GM23338 (cell line): ENCODE data around the gene ESPL1. TPM values are rescaled to one million over a fixed set of nuclear protein-coding genes. Genes with fewer than 3 reads are reported as not detected.
A peak's percentile ranks its signal among the peaks of the same experiment; 100 is the strongest.

Experiments used
- ATAC-seq: fragments of 200-7000 bp; cut with Tn5 transposase; 3 replicates; pipeline ENCODE4 v1.9.1; 2020
- DNase-seq: peaks from one replicate; pipeline ENCODE4 v3.0.0-alpha.2; 2015; ENCODE audit warnings: low spot score
- H2AFZ ChIP-seq: fragments of 200-600 bp; sonication (generic); 2 replicates; pipeline ENCODE4 v1.8.0; 2016; ENCODE audit warnings: antibody characterized with exemption, mild to moderate bottlenecking, moderate library complexity
- H3F3A ChIP-seq: fragments of 200-600 bp; sonication (generic); replicated peaks from 2 replicates; pipeline ENCODE4 v1.8.0; 2017; ENCODE audit warnings: antibody characterized with exemption, mixed run types, low read depth
- H3K27ac ChIP-seq: fragments of 200-600 bp; sonication (generic); 2 replicates; pipeline ENCODE4 v1.6.1; 2016; ENCODE audit warnings: low read depth
- H3K27me3 ChIP-seq: fragments of 200-600 bp; sonication (generic); 2 replicates; pipeline ENCODE4 v1.8.0; 2016; ENCODE audit warnings: mild to moderate bottlenecking, mixed run types, moderate library complexity; ENCODE audit not compliant: insufficient read depth
- H3K36me3 ChIP-seq: fragments of 200-600 bp; sonication (generic); 2 replicates; pipeline ENCODE4 v1.8.0; 2016; ENCODE audit warnings: mild to moderate bottlenecking; ENCODE audit not compliant: insufficient read depth
- H3K4me1 ChIP-seq: fragments of 200-600 bp; sonication (generic); 2 replicates; pipeline ENCODE4 v1.8.0; 2016; ENCODE audit warnings: mild to moderate bottlenecking, moderate library complexity; ENCODE audit not compliant: insufficient read depth
- H3K4me2 ChIP-seq: fragments of 200-600 bp; sonication (generic); 2 replicates; pipeline ENCODE4 v1.7.1; 2017; ENCODE audit warnings: mixed run types
- H3K4me3 ChIP-seq: fragments of 200-600 bp; sonication (generic); 2 replicates; pipeline ENCODE4 v1.6.1; 2016; ENCODE audit warnings: mixed run types
- H3K79me2 ChIP-seq: fragments of 200-600 bp; sonication (generic); replicated peaks from 2 replicates; pipeline ENCODE4 v1.8.0; 2017; ENCODE audit warnings: mild to moderate bottlenecking; ENCODE audit not compliant: insufficient read depth
- H3K9me2 ChIP-seq: fragments of 200-600 bp; sonication (generic); 2 replicates; pipeline ENCODE4 v1.8.0; 2017; ENCODE audit not compliant: insufficient read depth
- H4K20me1 ChIP-seq: fragments of 200-600 bp; sonication (generic); replicated peaks from 2 replicates; pipeline ENCODE4 v1.8.0; 2017; ENCODE audit warnings: mild to moderate bottlenecking; ENCODE audit not compliant: insufficient read depth
- H3K27ac Mint-ChIP-seq: 2 replicates; pipeline ENCODE4 v1.8.0; 2020; ENCODE audit warnings: inconsistent platforms, mild to moderate bottlenecking, moderate library complexity, mixed read lengths
- H3K27me3 Mint-ChIP-seq: 3 replicates; pipeline ENCODE4 v1.8.0; 2022; ENCODE audit warnings: low read depth, mild to moderate bottlenecking, moderate library complexity, mixed read lengths, inconsistent platforms; ENCODE audit not compliant: insufficient read depth, poor library complexity
- H3K36me3 Mint-ChIP-seq: 3 replicates; pipeline ENCODE4 v1.8.0; 2021; ENCODE audit warnings: low read depth, mild to moderate bottlenecking, inconsistent platforms, moderate library complexity, mixed read lengths
- H3K4me1 Mint-ChIP-seq: 3 replicates; pipeline ENCODE4 v1.8.0; 2020; ENCODE audit warnings: mild to moderate bottlenecking, inconsistent platforms, mixed read lengths
- H3K4me3 Mint-ChIP-seq: 3 replicates; pipeline ENCODE4 v1.8.0; 2021; ENCODE audit warnings: moderate library complexity, mild to moderate bottlenecking, inconsistent platforms, mixed read lengths
- H3K9me3 Mint-ChIP-seq: 3 replicates; pipeline ENCODE4 v1.8.0; 2020; ENCODE audit warnings: moderate library complexity, mild to moderate bottlenecking, inconsistent platforms, mixed read lengths
- CREB1 ChIP-seq: fragments of 250-450 bp; sonication (Bioruptor Pico); IDR thresholded peaks from 2 replicates; pipeline ENCODE4 v1.5.0; 2020; ENCODE audit warnings: low read depth, mild to moderate bottlenecking, moderate library complexity
- CTCF ChIP-seq, 2 experiments: fragments of 200-600 bp in 1 of 2; sonication (generic) in 1 of 2; conservative IDR thresholded peaks; 2 replicates each; pipeline versions ENCODE4 v1.5.1 to v1.6.1; 2016 to 2017; ENCODE audit warnings: antibody characterized with exemption in 2 of 2, low read depth in 2 of 2, mild to moderate bottlenecking in 2 of 2, moderate library complexity in 1 of 2
- ETS1 ChIP-seq: IDR thresholded peaks from 2 replicates; pipeline ENCODE4 v1.6.1; 2016; ENCODE audit warnings: antibody characterized with exemption
- EZH2 ChIP-seq: fragments of 200-600 bp; sonication (generic); IDR thresholded peaks from one replicate; pipeline ENCODE4 v1.8.0; 2017; ENCODE audit warnings: antibody characterized with exemption, mild to moderate bottlenecking, low read depth; ENCODE audit not compliant: unreplicated experiment
- EZH2phosphoT487 ChIP-seq: fragments of 200-600 bp; sonication (generic); IDR thresholded peaks from one replicate; pipeline ENCODE4 v1.8.1; 2018; ENCODE audit warnings: antibody characterized with exemption; ENCODE audit not compliant: unreplicated experiment
- JUNB ChIP-seq: IDR thresholded peaks from one replicate; pipeline ENCODE4 v1.6.1; 2016; ENCODE audit warnings: antibody characterized with exemption; ENCODE audit not compliant: unreplicated experiment
- NANOG ChIP-seq: IDR thresholded peaks from 2 replicates; pipeline ENCODE4 v1.6.1; 2016; ENCODE audit warnings: antibody characterized with exemption, borderline replicate concordance
- POLR2AphosphoS5 ChIP-seq: IDR thresholded peaks from 2 replicates; pipeline ENCODE4 v1.6.1; 2016; ENCODE audit warnings: antibody characterized with exemption, low read depth
- REST ChIP-seq: IDR thresholded peaks from one replicate; pipeline ENCODE4 v1.6.1; 2018; ENCODE audit warnings: antibody characterized with exemption; ENCODE audit not compliant: unreplicated experiment
- STAT1 ChIP-seq: IDR thresholded peaks from one replicate; pipeline ENCODE4 v1.6.1; 2016; ENCODE audit warnings: antibody characterized with exemption; ENCODE audit not compliant: unreplicated experiment
- ZNF114 ChIP-seq: fragments of 250-450 bp; sonication (Bioruptor Pico); IDR thresholded peaks from 2 replicates; pipeline ENCODE4 v1.5.0; 2020; ENCODE audit warnings: mild to moderate bottlenecking, moderate library complexity
- ZNF331 ChIP-seq: fragments of 250-450 bp; sonication (Bioruptor Pico); IDR thresholded peaks from 2 replicates; pipeline ENCODE4 v1.5.0; 2020; ENCODE audit warnings: low read depth, mild to moderate bottlenecking, moderate library complexity
- ZNF462 ChIP-seq: fragments of 250-450 bp; sonication (Bioruptor Pico); IDR thresholded peaks from 2 replicates; pipeline ENCODE4 v1.5.0; 2020; ENCODE audit warnings: mild to moderate bottlenecking, moderate library complexity
- polyA plus RNA-seq: library from polyadenylated mRNA; unstranded; fragments of >200 nt; fragmentation: Nextera tagmentation; extraction: Ambion mirVana; gene quantifications from 2 replicates; pipeline ENCODE4 v1.2.1, GENCODE V29; 2016
- total RNA-seq: library from RNA; depleted of rRNA; stranded (reverse); fragments of >200 nt; shearing (Covaris generic); gene quantifications from 2 replicates; pipeline ENCODE4 v1.2.3, GENCODE V29; 2014

ESPL1 gene
- total and polyA plus RNA-seq, 2 experiments from 2014 or later: 13.2 to 56.5 TPM

- peak overlapping the region; percentile 96 for H2AFZ ChIP-seq
- peaks cover 24% of the 10 kb centered on the region for H3K4me1 Mint-ChIP-seq
- H3K9me3 Mint-ChIP-seq: no peaks in the 10 kb centered on the region
- H3K36me3 Mint-ChIP-seq: no peaks in the 10 kb centered on the region
- ATAC-seq: no peak; the same call in 2 of the 3 replicates
- H4K20me1 ChIP-seq: no peaks in the 10 kb centered on the region
- H3K36me3 ChIP-seq: no peaks in the 10 kb centered on the region
- DNase-seq: no peak
- H3K4me3 Mint-ChIP-seq: no peak overlapping the region
- no peaks in the 10 kb centered on the region for H3K9me2 ChIP-seq
- peaks cover 12% of the 10 kb centered on the region for H3K27me3 Mint-ChIP-seq
- peak overlapping the region; percentile 22; the same call in 1 of the 2 replicates for H3K4me2 ChIP-seq
- peaks cover 46% of the 10 kb centered on the region for H3K27me3 ChIP-seq
- H3K4me1 ChIP-seq: peaks cover 27% of the 10 kb centered on the region
- H3K79me2 ChIP-seq: no peaks in the 10 kb centered on the region
- H3F3A ChIP-seq: no peaks in the 10 kb centered on the region
- no peak overlapping the region for H3K27ac Mint-ChIP-seq
- no peak overlapping the region for H3K27ac ChIP-seq
- TF ChIP-seq JUNB (no peak), CTCF (conservative IDR thresholded peaks at IDR 0.05; ENCODE audit: low read depth in 2 of 2) (no peak), ETS1 (no peak), ZNF114 (CRISPR knock-in tag) (no peak), CREB1 (no peak), ZNF331 (CRISPR knock-in tag) (no peak), EZH2phosphoT487 (no peak), EZH2 (no peak), POLR2AphosphoS5 (no peak), STAT1 (no peak), REST (no peak), NANOG (no peak), ZNF462 (CRISPR knock-in tag) (no peak)
- no peak overlapping the region for H3K4me3 ChIP-seq
Observed at GRCh38 chr12:53338916-53339315, 70.8 kb downstream of the ESPL1 start.
